OCI-LY7 (cell line): Measurements from ENCODE around the gene INO80E.

Source experiments
- CTCF ChIP-seq: fragments of 200-600 bp; sonication (generic); conservative IDR thresholded peaks from 2 replicates; pipeline ENCODE4 v1.5.1; 2014; ENCODE audit warnings: mild to moderate bottlenecking, antibody characterized with exemption, low read length, moderate library complexity, mixed read lengths
- EZH2phosphoT487 ChIP-seq: fragments of 200-600 bp; sonication (generic); IDR thresholded peaks from 2 replicates; pipeline ENCODE4 v1.6.1; 2018; ENCODE audit warnings: low read depth, borderline replicate concordance, mild to moderate bottlenecking, mixed run types, antibody characterized with exemption, low read length, moderate library complexity, mixed read lengths

- no peak for TF ChIP-seq CTCF
- no peak for TF ChIP-seq EZH2phosphoT487
Observed at GRCh38 chr16:29972992-29973383, 23.1 kb upstream of the INO80E start.
